ENCODE results near the gene FOXO6. TPM values are rescaled to one million over a fixed set of nuclear protein-coding genes. Genes with fewer than 3 reads are reported as not detected.

The FOXO6 gene
- total and polyA plus RNA-seq, 9 of the 15 experiments (the other 6 are each of a cell fraction or from before 2014, with no cell fraction given), result 0.04 to 0.31 (median 0.12) TPM; not detected in 5

- FAIRE-seq (no peak), DNase-seq (ENCODE audit: extremely low read depth in 1 of 4, low spot score in 3 of 4) (no peak), ATAC-seq (no peak)
- WGBS (ENCODE audit: insufficient coverage, low coverage, missing lambda C conversion rate), result 4% methylated on average over 6 of the region's 10 CpGs
- in situ Hi-C loops (cut with MboI) (no loop called here), intact Hi-C loops (cut with micrococcal nuclease) (no loop called here)
- no peak overlapping the region for H3K4me2 ChIP-seq (ENCODE audit: insufficient read depth, low read length)
- BruUV-seq (replicated peaks), result no TSS peak
- H3K27me3 ChIP-seq (ENCODE audit: control insufficient read depth in 2 of 2, insufficient read depth in 2 of 2, low read length in 2 of 2), result peaks cover 9 to 57% of the 10 kb centered on the region in 2 experiments; a peak in 2 of 5 replicates
- no peaks in the 10 kb centered on the region for H3K79me2 ChIP-seq (ENCODE audit: control insufficient read depth, insufficient read depth, low read length)
- no peak overlapping the region for H3K27ac ChIP-seq (ENCODE audit: extremely low read depth, low read depth, low read length)
- H3K4me1 ChIP-seq (replicated peaks in 1 of 2; ENCODE audit: control insufficient read depth in 2 of 2, insufficient read depth in 2 of 2, low read length in 2 of 2), result peaks cover 0 to 10% of the 10 kb centered on the region in 2 experiments; a peak in 1 of 5 replicates
- ChIA-PET POLR2A (no interaction called here), CTCF (ENCODE audit: low intra/inter-chr PET ratio) (no interaction called here)
- H3K9me1 ChIP-seq (ENCODE audit: control insufficient read depth, insufficient read depth, low read length), result peaks cover 2% of the 10 kb centered on the region
- no peak overlapping the region for H2AFZ ChIP-seq (ENCODE audit: low read depth, low read length)
- no peaks in the 10 kb centered on the region for H3K36me3 ChIP-seq (ENCODE audit: control insufficient read depth, insufficient read depth, low read length)
- H3K4me3 ChIP-seq, result no peak overlapping the region
- 0 out of 2 replicates have a peak, but pooled peaks cover 9% of the 10 kb centered on the region for H4K20me1 ChIP-seq (replicated peaks; ENCODE audit: control insufficient read depth, insufficient read depth, low read length)
- H3K9ac ChIP-seq (ENCODE audit: insufficient read depth in 1 of 2, low read depth in 2 of 2, low read length in 2 of 2), result no peak overlapping the region
- no peaks in the 10 kb centered on the region for H3K9me3 ChIP-seq (replicated peaks; ENCODE audit: control insufficient read depth, insufficient read depth, low read depth, low read length)
- TF ChIP-seq MAZ (CRISPR knock-in tag; conservative IDR thresholded peaks at IDR 0.05 in 1 of 2, IDR thresholded peaks at IDR 0.05 in 1 of 2) (no peak), CREB3L1 (IDR thresholded peaks at IDR 0.05; ENCODE audit: borderline replicate concordance, low read depth) (no peak), ATF6 (CRISPR knock-in tag; IDR thresholded peaks at IDR 0.05) (no peak), CREB5 (CRISPR knock-in tag; IDR thresholded peaks at IDR 0.05) (no peak), SETDB1 (IDR thresholded peaks at IDR 0.05; ENCODE audit: low read length) (no peak), GTF2B (IDR thresholded peaks at IDR 0.05; ENCODE audit: extremely low read depth, insufficient read length) (no peak), ZNF140 (CRISPR knock-in tag; IDR thresholded peaks at IDR 0.05) (no peak), ZNF324 (CRISPR knock-in tag; IDR thresholded peaks at IDR 0.05) (no peak), ZFPM2 (CRISPR knock-in tag; IDR thresholded peaks at IDR 0.05) (no peak), LCOR (CRISPR knock-in tag; IDR thresholded peaks at IDR 0.05) (no peak), ELF1 (tag; IDR thresholded peaks at IDR 0.05) (no peak), ERF (CRISPR knock-in tag; IDR thresholded peaks at IDR 0.05) (no peak), EHMT2 (IDR thresholded peaks at IDR 0.05) (no peak)
- TF ChIP-seq, protein P1, sequence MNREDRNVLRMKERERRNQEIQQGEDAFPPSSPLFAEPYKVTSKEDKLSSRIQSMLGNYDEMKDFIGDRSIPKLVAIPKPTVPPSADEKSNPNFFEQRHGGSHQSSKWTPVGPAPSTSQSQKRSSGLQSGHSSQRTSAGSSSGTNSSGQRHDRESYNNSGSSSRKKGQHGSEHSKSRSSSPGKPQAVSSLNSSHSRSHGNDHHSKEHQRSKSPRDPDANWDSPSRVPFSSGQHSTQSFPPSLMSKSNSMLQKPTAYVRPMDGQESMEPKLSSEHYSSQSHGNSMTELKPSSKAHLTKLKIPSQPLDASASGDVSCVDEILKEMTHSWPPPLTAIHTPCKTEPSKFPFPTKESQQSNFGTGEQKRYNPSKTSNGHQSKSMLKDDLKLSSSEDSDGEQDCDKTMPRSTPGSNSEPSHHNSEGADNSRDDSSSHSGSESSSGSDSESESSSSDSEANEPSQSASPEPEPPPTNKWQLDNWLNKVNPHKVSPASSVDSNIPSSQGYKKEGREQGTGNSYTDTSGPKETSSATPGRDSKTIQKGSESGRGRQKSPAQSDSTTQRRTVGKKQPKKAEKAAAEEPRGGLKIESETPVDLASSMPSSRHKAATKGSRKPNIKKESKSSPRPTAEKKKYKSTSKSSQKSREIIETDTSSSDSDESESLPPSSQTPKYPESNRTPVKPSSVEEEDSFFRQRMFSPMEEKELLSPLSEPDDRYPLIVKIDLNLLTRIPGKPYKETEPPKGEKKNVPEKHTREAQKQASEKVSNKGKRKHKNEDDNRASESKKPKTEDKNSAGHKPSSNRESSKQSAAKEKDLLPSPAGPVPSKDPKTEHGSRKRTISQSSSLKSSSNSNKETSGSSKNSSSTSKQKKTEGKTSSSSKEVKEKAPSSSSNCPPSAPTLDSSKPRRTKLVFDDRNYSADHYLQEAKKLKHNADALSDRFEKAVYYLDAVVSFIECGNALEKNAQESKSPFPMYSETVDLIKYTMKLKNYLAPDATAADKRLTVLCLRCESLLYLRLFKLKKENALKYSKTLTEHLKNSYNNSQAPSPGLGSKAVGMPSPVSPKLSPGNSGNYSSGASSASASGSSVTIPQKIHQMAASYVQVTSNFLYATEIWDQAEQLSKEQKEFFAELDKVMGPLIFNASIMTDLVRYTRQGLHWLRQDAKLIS (CRISPR knock-in tag; IDR thresholded peaks at IDR 0.05), result no peak
Measured at GRCh38 chr1:41394369-41394744, 33.1 kb downstream of the FOXO6 start.

Data from K562 (cell line).